ENCODE results near the gene CNTNAP2. TPM values are rescaled to one million over a fixed set of nuclear protein-coding genes. Genes with fewer than 3 reads are reported as not detected.

Gene CNTNAP2
- total and polyA plus RNA-seq, 9 donors = 0.24 to 7.0 (median 1.5) TPM

- Histone ChIP-seq H3K36me3 (no peaks in the 10 kb centered on the region), H3K27ac (no peak overlapping the region), H3K4me3 (no peak overlapping the region), H3K27me3 (no peaks in the 10 kb centered on the region), H3K9me3 (no peaks in the 10 kb centered on the region), H3K4me1 (ENCODE audit: insufficient read depth) (no peaks in the 10 kb centered on the region)
- intact Hi-C loops (cut with DNase I) = no loop called here
- 74 to 85% (median 83%) methylated on average over 1 of the region's 1 CpG for WGBS, 3 donors
- no peak for DNase-seq
- TF ChIP-seq, protein P1, sequence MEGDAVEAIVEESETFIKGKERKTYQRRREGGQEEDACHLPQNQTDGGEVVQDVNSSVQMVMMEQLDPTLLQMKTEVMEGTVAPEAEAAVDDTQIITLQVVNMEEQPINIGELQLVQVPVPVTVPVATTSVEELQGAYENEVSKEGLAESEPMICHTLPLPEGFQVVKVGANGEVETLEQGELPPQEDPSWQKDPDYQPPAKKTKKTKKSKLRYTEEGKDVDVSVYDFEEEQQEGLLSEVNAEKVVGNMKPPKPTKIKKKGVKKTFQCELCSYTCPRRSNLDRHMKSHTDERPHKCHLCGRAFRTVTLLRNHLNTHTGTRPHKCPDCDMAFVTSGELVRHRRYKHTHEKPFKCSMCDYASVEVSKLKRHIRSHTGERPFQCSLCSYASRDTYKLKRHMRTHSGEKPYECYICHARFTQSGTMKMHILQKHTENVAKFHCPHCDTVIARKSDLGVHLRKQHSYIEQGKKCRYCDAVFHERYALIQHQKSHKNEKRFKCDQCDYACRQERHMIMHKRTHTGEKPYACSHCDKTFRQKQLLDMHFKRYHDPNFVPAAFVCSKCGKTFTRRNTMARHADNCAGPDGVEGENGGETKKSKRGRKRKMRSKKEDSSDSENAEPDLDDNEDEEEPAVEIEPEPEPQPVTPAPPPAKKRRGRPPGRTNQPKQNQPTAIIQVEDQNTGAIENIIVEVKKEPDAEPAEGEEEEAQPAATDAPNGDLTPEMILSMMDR (IDR thresholded peaks at IDR 0.05) = no peak
- TF ChIP-seq EP300 (IDR thresholded peaks at IDR 0.05) = no peak
Measured at GRCh38 chr7:146291900-146292299, 175.3 kb downstream of the CNTNAP2 start.

DNA sequence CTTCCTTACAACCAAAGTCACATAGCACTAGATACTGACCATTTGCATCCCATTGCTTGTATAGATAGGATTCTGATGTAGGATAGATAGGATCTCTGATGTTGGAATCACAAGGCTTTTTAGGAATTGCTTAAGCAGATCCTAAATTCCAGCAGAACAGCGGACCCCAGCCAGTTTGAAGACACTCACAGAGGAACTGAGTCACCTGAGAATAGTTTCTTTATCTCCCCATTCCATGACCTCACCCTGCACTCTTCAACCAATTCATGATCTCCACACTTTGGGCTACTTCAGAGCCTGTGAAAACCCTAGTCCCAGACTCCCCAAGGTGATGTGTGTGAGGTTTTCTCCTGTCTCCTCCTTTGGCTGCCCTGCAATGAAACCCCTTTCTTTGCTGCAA, 179.4 kb downstream of the CNTNAP2 start:
- DNase-seq = no peak
- no peaks in the 10 kb centered on the region for H3K36me3 ChIP-seq
- intact Hi-C loops (cut with DNase I) = no loop called here
- TF ChIP-seq POLR2A (IDR thresholded peaks at IDR 0.05) = no peak
- TF ChIP-seq EP300 (IDR thresholded peaks at IDR 0.05) = no peak
- TF ChIP-seq, protein P1 (IDR thresholded peaks at IDR 0.05) = no peak
- H3K27me3 ChIP-seq = no peaks in the 10 kb centered on the region
- no peak overlapping the region for H3K27ac ChIP-seq
- 87 to 93% (median 88%) methylated on average over 1 of the region's 1 CpG for WGBS, 3 donors
- H3K4me3 ChIP-seq = no peak overlapping the region
- H3K4me1 ChIP-seq (ENCODE audit: insufficient read depth) = no peaks in the 10 kb centered on the region
- H3K9me3 ChIP-seq = no peaks in the 10 kb centered on the region

DNA sequence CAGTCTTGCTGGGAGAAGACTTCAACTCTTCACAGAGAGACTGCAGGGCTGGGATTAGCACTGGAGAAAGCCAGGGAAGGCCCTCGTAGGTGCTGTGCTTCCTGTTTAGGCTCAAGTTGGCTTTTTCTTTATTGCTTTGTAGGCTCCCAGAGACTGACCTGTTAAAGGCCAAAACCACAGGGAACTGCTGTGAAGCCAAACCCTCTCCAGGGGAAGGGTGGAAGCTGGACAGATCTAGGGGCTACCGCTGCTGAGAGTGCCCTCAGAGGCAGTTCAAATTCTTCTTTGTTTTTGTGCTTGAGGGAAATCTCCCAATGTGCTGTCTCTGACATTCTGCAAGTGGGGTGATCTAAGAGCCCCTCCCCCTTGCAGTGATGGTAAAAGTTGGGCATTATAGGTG, 198.4 kb downstream of the CNTNAP2 start:
- intact Hi-C loops (cut with DNase I) = no loop called here
- DNase-seq = no peak
- H3K4me1 ChIP-seq (ENCODE audit: insufficient read depth) = no peaks in the 10 kb centered on the region
- TF ChIP-seq EP300 (IDR thresholded peaks at IDR 0.05) = no peak
- TF ChIP-seq, protein P1 (IDR thresholded peaks at IDR 0.05) = no peak
- no peak for TF ChIP-seq POLR2A (IDR thresholded peaks at IDR 0.05)
- 56 to 76% (median 70%) methylated on average over 2 of the region's 2 CpGs for whole genome bisulfite sequencing, 3 donors
- no peaks in the 10 kb centered on the region for H3K9me3 ChIP-seq
- no peak overlapping the region for H3K27ac ChIP-seq
- H3K4me3 ChIP-seq = no peak overlapping the region
- no peaks in the 10 kb centered on the region for H3K27me3 ChIP-seq
- no peaks in the 10 kb centered on the region for H3K36me3 ChIP-seq

GRCh38 chr7:146319629-146320028, 203.0 kb downstream of the CNTNAP2 start:
- H3K36me3 ChIP-seq = no peaks in the 10 kb centered on the region
- no peak overlapping the region for H3K27ac ChIP-seq
- H3K4me1 ChIP-seq (ENCODE audit: insufficient read depth) = no peaks in the 10 kb centered on the region
- 75 to 89% (median 81%) methylated on average over 5 of the region's 5 CpGs for WGBS, 3 donors
- DNase-seq = no peak
- no peaks in the 10 kb centered on the region for H3K27me3 ChIP-seq
- H3K9me3 ChIP-seq = no peaks in the 10 kb centered on the region
- intact Hi-C loops (cut with DNase I) = no loop called here
- no peak for TF ChIP-seq POLR2A (IDR thresholded peaks at IDR 0.05)
- no peak for TF ChIP-seq EP300 (IDR thresholded peaks at IDR 0.05)
- TF ChIP-seq, protein P1 (IDR thresholded peaks at IDR 0.05) = no peak
- H3K4me3 ChIP-seq = no peak overlapping the region

GRCh38 chr7:146321301-146321700, 204.7 kb downstream of the CNTNAP2 start:
- no peak for DNase-seq
- no peaks in the 10 kb centered on the region for H3K27me3 ChIP-seq
- WGBS, 3 donors = 73 to 79% (median 74%) methylated on average over 4 of the region's 4 CpGs
- intact Hi-C loops (cut with DNase I) = no loop called here
- no peaks in the 10 kb centered on the region for H3K36me3 ChIP-seq
- no peak overlapping the region for H3K4me3 ChIP-seq
- TF ChIP-seq POLR2A (IDR thresholded peaks at IDR 0.05) (no peak), EP300 (IDR thresholded peaks at IDR 0.05) (no peak)
- TF ChIP-seq, protein P1 (IDR thresholded peaks at IDR 0.05) = no peak
- H3K4me1 ChIP-seq (ENCODE audit: insufficient read depth) = no peaks in the 10 kb centered on the region
- H3K27ac ChIP-seq = no peak overlapping the region
- H3K9me3 ChIP-seq = no peaks in the 10 kb centered on the region
